Anterior cingulate cortex (tissue), 58 donors: ENCODE results near the gene AFAP1L1.

ENCODE experiments used
- DNase-seq, 58 donors: peaks; one replicate each; lab custom pipeline; 2025; lab: John Stamatoyannopoulos, UW

The AFAP1L1 gene

GRCh38 chr5:149282027-149282965 is 10.6 kb downstream of the AFAP1L1 start:
- DNase-seq, result no peak

GRCh38 chr5:149282966-149283332 is 11.3 kb downstream of the AFAP1L1 start:
- no peak for DNase-seq

GRCh38 chr5:149283626-149284480 is 12.2 kb downstream of the AFAP1L1 start:
- DNase-seq, result no peak

GRCh38 chr5:149284501-149284900 is 12.8 kb downstream of the AFAP1L1 start:
- DNase-seq, result no peak

GRCh38 chr5:149285153-149285552 is 13.5 kb downstream of the AFAP1L1 start:
- no peak for DNase-seq

- no peak for DNase-seq
Observed at GRCh38 chr5:149288436-149288835, 16.8 kb downstream of the AFAP1L1 start.

- no peak for DNase-seq
Observed at GRCh38 chr5:149289301-149289700, 17.6 kb downstream of the AFAP1L1 start.

- no peak for DNase-seq
Observed at GRCh38 chr5:149294872-149295829, 23.5 kb downstream of the AFAP1L1 start.

GRCh38 chr5:149297340-149298025 is 25.8 kb downstream of the AFAP1L1 start:
- DNase-seq, result no peak

GRCh38 chr5:149298163-149298562 is 26.5 kb downstream of the AFAP1L1 start:
- no peak for DNase-seq

GRCh38 chr5:149298842-149299404 is 27.3 kb downstream of the AFAP1L1 start:
- DNase-seq, result no peak

- no peak for DNase-seq
Observed at GRCh38 chr5:149299451-149300054, 27.9 kb downstream of the AFAP1L1 start.

GRCh38 chr5:149300441-149300840 is 28.8 kb downstream of the AFAP1L1 start:
- DNase-seq, result no peak

- no peak for DNase-seq
Observed at GRCh38 chr5:149301049-149301743, 29.5 kb downstream of the AFAP1L1 start.

- DNase-seq, result no peak
Observed at GRCh38 chr5:149301744-149302380, 30.2 kb downstream of the AFAP1L1 start.

GRCh38 chr5:149302641-149303040 is 31.0 kb downstream of the AFAP1L1 start:
- DNase-seq, result no peak

GRCh38 chr5:149303210-149303609 is 31.6 kb downstream of the AFAP1L1 start:
- no peak for DNase-seq
